Activated CD4-positive, CD25-positive, alpha-beta regulatory T cell treated with anti-CD3 and anti-CD28 coated beads, Interleukin-2, amount 50 U/mL, for 16 hours (primary cell): ENCODE data around the gene RAB11FIP3.
"Not testable (repeated sequence)": the region's sequence is repeated elsewhere in the genome, so short reads cannot be mapped to it uniquely, and the experiment has no call there.

ENCODE experiments used
- DNase-seq: peaks from one replicate; pipeline ENCODE4 v3.0.0-alpha.2; 2020; ENCODE audit warnings: low read depth, low spot score

Gene RAB11FIP3

GRCh38 chr16:422179-422578, 3.3 kb upstream of the RAB11FIP3 start:
- not testable (repeated sequence) for DNase-seq

GRCh38 chr16:424033-424622, 1.3 kb upstream of the RAB11FIP3 start:
- DNase-seq, result no peak

DNA sequence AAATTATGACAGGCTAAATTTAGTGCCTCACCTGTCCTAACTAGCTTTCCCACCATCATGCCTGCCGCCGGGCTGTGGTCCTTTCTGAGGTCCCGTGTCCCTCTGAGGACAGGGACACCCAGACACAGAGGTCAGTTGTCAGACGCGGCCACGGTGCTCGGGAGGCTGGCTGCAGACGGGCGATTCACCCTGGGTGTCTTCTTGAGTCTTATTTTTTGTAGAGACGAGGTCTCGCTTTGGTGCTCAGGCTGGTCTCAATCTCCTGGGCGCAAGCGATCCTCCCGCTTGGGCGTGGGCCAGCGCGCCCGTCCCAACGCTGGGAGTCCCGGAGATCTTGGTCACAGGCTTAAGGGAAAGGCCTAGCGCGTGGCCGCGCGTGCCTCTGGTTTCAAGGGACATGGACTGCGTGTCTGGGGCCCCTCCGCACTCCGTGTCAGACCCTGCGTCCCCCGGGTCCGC, 797 bp upstream of the RAB11FIP3 start:
- no peak for DNase-seq

GRCh38 chr16:425740-426114, 278 bp downstream of the RAB11FIP3 start:
- no peak for DNase-seq

- no peak for DNase-seq
These were observed 861 bp downstream of the RAB11FIP3 start for GRCh38 chr16:426115-426905.

GRCh38 chr16:426906-427249, 1.4 kb downstream of the RAB11FIP3 start:
- DNase-seq, result no peak

- no peak for DNase-seq
These were observed 1.8 kb downstream of the RAB11FIP3 start for GRCh38 chr16:427250-427649.

- DNase-seq, result no peak
These were observed 5.5 kb downstream of the RAB11FIP3 start for GRCh38 chr16:430904-431303.

GRCh38 chr16:440627-441026, 15.2 kb downstream of the RAB11FIP3 start:
- DNase-seq, result no peak

DNA sequence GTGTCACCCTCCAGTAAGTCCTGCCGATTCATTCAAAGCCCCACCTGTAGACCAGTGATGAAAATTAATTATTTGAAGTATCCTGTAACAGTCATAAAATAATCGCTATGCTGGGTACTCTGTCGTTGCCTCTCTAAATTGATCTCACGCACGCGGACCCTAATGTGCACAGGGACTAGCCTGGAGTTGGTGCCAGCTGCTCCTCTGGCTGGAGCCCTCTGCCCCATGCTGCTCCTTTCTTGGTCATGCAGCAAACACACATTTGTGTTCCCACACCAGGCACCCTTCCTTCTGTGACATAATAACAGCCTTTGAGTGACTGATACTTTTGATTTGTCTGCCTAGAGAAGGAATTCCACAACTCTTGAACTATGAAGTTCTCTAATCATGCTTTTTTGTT, 16.0 kb downstream of the RAB11FIP3 start:
- no peak for DNase-seq

DNA sequence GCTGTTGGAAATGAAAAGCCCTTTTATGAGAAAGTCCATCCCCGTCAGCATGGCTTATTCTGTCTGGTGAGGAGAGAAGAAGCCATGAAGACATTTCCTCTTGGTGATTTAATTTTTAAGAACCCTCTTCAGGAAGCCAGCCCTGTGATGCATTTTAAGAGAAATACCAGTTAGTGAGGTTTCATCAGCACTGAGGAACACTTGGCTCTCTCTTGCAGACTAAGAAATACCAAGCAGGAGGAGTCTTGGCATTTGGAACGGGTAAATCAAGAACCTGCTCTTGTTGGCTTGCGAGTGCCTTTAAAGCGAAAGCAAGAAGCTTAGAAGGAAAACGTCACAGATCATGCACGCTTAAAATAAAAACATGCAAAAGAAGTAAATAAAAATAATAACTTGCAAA, 17.5 kb downstream of the RAB11FIP3 start:
- DNase-seq, result no peak

GRCh38 chr16:444027-444426, 18.6 kb downstream of the RAB11FIP3 start:
- DNase-seq, result no peak

- no peak for DNase-seq
These were observed 20.1 kb downstream of the RAB11FIP3 start for GRCh38 chr16:445566-445965.

- DNase-seq, result no peak
These were observed 24.9 kb downstream of the RAB11FIP3 start for GRCh38 chr16:450385-450784.

- DNase-seq, result no peak
These were observed 25.5 kb downstream of the RAB11FIP3 start for GRCh38 chr16:450785-451512.

DNA sequence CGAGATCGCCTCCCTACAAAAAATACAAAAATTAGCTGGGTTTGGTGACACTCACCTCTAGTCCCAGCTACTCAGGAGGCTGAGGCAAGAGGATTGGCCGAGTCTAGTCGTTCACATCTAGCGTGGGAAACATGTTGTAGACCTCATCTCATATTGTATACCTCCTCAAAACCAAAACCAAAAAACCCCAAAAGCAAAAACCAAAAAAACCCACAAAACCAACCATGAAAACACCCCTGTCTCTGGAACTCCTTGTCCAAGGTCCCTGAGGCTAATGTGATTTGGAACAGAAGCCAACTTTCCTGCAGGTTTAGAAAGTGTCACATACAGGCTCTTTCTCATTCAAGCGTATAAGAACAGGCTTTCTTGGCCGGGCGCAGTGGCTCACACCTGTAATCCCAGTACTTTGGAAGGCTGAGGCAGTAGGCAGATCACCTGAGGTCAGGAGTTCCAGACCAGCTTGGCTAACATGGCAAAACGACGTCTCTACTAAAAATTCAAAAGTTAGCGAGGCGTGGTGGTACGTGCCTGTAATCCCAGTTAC, 29.0 kb downstream of the RAB11FIP3 start:
- DNase-seq, result no peak

GRCh38 chr16:455453-455852, 30.0 kb downstream of the RAB11FIP3 start:
- DNase-seq, result no peak

DNA sequence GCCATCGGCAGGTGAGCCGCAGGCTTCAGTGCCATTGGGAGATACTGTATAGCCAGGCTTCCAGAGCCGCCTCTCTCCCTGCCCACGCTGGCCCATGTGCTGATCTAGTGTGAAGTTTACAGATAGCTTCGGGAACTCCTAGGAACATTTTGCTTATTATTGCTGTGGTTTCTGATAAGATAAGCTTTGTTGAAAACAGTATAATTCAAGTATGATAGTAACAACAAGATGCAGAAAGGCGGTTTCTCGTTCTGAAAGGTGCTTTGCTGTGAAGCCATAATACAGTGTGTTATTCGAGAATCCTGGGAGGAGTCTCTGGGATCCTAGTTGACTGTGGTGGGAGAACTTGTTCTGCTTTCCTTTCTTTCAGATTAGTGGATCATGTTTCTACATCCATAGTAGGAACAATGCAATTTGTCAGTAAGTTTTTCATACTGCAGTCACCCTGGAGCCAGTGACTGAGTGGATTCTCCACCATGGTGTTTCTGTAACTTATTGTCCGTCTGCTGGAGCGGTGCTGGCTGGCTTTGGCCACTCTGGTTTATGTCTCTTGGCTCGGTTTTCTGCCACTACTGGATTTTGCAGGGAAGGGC, 31.5 kb downstream of the RAB11FIP3 start:
- DNase-seq, result no peak

DNA sequence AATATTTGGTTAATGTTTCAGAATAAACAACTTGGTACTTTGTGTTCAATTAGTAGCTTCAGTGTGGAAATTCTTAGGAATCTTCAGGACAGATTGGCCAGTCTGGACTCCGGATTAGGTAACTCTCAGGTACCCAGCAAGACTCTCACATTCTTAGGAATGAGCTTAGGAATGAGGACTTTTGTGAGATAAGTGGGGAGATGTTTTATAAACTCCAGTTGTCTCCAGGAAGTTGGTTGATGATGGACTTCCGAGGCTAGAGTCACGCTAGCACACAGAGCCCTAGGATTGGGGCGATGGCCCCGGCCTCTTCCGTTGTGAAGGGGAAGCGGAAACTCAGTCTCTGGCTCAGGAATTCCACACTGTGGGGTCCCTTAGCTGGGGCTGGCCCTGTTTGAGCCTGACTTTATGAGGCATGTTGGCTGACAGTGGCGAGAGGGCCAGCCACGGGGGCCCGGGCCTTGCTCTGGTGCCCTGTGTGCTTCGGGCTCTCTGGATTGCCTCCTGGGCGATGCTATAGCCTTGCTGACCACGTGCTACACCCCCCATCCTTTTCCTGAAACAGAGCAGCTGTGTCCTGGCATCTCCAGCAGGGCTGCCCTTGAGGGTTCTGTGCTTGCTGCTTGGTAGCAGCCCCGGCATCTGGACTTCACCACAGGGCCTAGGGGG, 32.4 kb downstream of the RAB11FIP3 start:
- no peak for DNase-seq

GRCh38 chr16:459761-460160, 34.3 kb downstream of the RAB11FIP3 start:
- no peak for DNase-seq

DNA sequence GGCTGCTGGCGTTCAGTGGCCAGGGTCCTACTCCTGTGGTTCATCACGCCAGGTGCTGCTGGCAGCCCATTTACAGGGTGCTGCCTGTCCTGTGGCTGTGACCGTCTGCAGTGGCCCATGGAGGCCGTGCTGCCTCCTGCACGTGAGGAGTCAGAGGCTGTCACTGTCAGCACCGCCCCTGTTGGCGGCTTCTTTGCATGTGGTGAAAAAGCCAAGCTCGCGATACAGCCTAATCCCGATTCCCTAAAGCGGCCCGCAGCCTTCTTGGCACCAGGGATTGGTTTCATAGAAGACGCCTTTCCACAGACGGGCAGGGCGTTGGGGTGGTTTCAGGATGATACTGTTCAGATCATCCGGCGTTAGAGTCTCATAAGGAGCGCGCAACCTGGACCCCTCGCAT, 35.3 kb downstream of the RAB11FIP3 start:
- DNase-seq, result no peak

GRCh38 chr16:463071-463470, 37.6 kb downstream of the RAB11FIP3 start:
- no peak for DNase-seq
